Caco-2 (cell line): Measurements from ENCODE around the gene TLE6. TPM values are rescaled to one million over a fixed set of nuclear protein-coding genes. Genes with fewer than 3 reads are reported as not detected.

Source experiments
- BruUV-seq: library from RNA; stranded (reverse); fragments of 400-500 nt; replicated peaks from 2 replicates; lab custom pipeline; 2021; lab: Mats Ljungman, UMichigan
- CTCF ChIA-PET: fragments of 300-600 bp; sonication (Branson Sonifier 250); formaldehyde crosslinking; loops from one replicate; lab custom pipeline; 2022; ENCODE audit warnings: antibody characterized with exemption; lab: Charles Lee
- POLR2A ChIA-PET: fragments of 300-600 bp; sonication (Branson Sonifier 250); formaldehyde crosslinking; loops from one replicate; lab custom pipeline; 2022; ENCODE audit warnings: antibody characterized with exemption; lab: Charles Lee
- DNase-seq, 2 experiments: peaks; one replicate each; pipeline versions ENCODE4 v3.0.0 to v3.0.0-alpha.2; 2020 to 2022
- H3K27me3 ChIP-seq: replicated peaks from 2 replicates; pipeline ENCODE4 v1.6.0; 2011; ENCODE audit warnings: low read length; ENCODE audit not compliant: control insufficient read depth, insufficient read depth
- H3K36me3 ChIP-seq: 2 replicates; pipeline ENCODE4 v1.5.1; 2011; ENCODE audit warnings: low read length; ENCODE audit not compliant: control insufficient read depth, insufficient read depth
- H3K4me1 ChIP-seq: fragments of 250-450 bp; sonication (Bioruptor Pico); 2 replicates; pipeline ENCODE4 v1.5.1; 2020; ENCODE audit warnings: mild to moderate bottlenecking
- H3K4me3 ChIP-seq: 2 replicates; pipeline ENCODE4 v1.5.1; 2011; ENCODE audit warnings: low read depth, mild to moderate bottlenecking, control low read depth, low read length
- H3K9me3 ChIP-seq: fragments of 250-450 bp; sonication (Bioruptor Pico); 2 replicates; pipeline ENCODE4 v1.5.1; 2020; ENCODE audit warnings: mild to moderate bottlenecking, moderate library complexity
- H3K27ac Mint-ChIP-seq: one replicate; pipeline ENCODE4 v1.8.0; 2022; ENCODE audit warnings: mixed read lengths; ENCODE audit not compliant: unreplicated experiment
- H3K27me3 Mint-ChIP-seq: one replicate; pipeline ENCODE4 v1.8.0; 2022; ENCODE audit warnings: mixed read lengths; ENCODE audit not compliant: insufficient read depth, unreplicated experiment
- H3K36me3 Mint-ChIP-seq: one replicate; pipeline ENCODE4 v1.8.0; 2022; ENCODE audit warnings: mild to moderate bottlenecking, mixed read lengths; ENCODE audit not compliant: insufficient read depth, unreplicated experiment
- H3K4me1 Mint-ChIP-seq: one replicate; pipeline ENCODE4 v1.8.0; 2022; ENCODE audit warnings: low read depth, mixed read lengths; ENCODE audit not compliant: unreplicated experiment
- H3K4me3 Mint-ChIP-seq: one replicate; pipeline ENCODE4 v1.8.0; 2022; ENCODE audit warnings: mild to moderate bottlenecking, moderate library complexity, mixed read lengths; ENCODE audit not compliant: unreplicated experiment
- H3K9me3 Mint-ChIP-seq: one replicate; pipeline ENCODE4 v1.8.0; 2022; ENCODE audit warnings: mixed read lengths; ENCODE audit not compliant: unreplicated experiment
- CTCF ChIP-seq, 2 experiments: fragments of 200-600 bp in 1 of 2; IDR thresholded peaks; 1 replicate in 1 of 2; 2 replicates in 1 of 2; pipeline versions ENCODE4 v1.5.1 to v1.8.0; 2011 to 2022; ENCODE audit warnings: antibody characterized with exemption in 1 of 2, control low read depth in 1 of 2, inconsistent platforms in 1 of 2, low read depth in 1 of 2, low read length in 1 of 2, mild to moderate bottlenecking in 1 of 2, moderate library complexity in 1 of 2; ENCODE audit not compliant: insufficient read depth in 1 of 2, severe bottlenecking in 1 of 2, unreplicated experiment in 1 of 2
- intact Hi-C: fragments of 100-400 bp; cut with micrococcal nuclease; formaldehyde crosslinking; loops from one replicate; pipeline ENCODE4 v1.10.0; 2022; ENCODE audit not compliant: unreplicated experiment
- total RNA-seq: library from RNA; stranded (reverse); gene quantifications from 2 replicates; pipeline ENCODE4 v1.2.3, GENCODE V29; 2022

TLE6 gene
- total RNA-seq, 1 experiment from 2014 or later, result 1.4 TPM

- H3K27me3 Mint-ChIP-seq, result no peaks in the 10 kb centered on the region
- CTCF ChIA-PET, result no interaction called here
- no peak overlapping the region for H3K4me3 ChIP-seq
Observed at GRCh38 chr19:3015126-3016057, 38.0 kb downstream of the TLE6 start.

GRCh38 chr19:3017923-3018322, 40.6 kb downstream of the TLE6 start:
- Mint-ChIP-seq H3K4me3 (no peak overlapping the region), H3K27me3 (no peaks in the 10 kb centered on the region), H3K9me3 (no peaks in the 10 kb centered on the region), H3K4me1 (peaks cover 6% of the 10 kb centered on the region), H3K36me3 (no peaks in the 10 kb centered on the region), H3K27ac (no peak overlapping the region)
- Histone ChIP-seq H3K27me3 (no peaks in the 10 kb centered on the region), H3K4me1 (no peaks in the 10 kb centered on the region), H3K36me3 (no peaks in the 10 kb centered on the region), H3K9me3 (no peaks in the 10 kb centered on the region), H3K4me3 (no peak overlapping the region)
- no peak for DNase-seq
- ChIA-PET CTCF (no interaction called here), POLR2A (no interaction called here)
- no peak for TF ChIP-seq CTCF (IDR thresholded peaks at IDR 0.05; ENCODE audit: insufficient read depth in 1 of 2, low read depth in 1 of 2, low read length in 1 of 2, severe bottlenecking in 1 of 2, unreplicated experiment in 1 of 2)
- intact Hi-C loops, result no loop called here
- BruUV-seq, result no TSS peak

More at GRCh38 chr19:3015126-3016057, 38.0 kb downstream of the TLE6 start:
- no peaks in the 10 kb centered on the region for H3K9me3 Mint-ChIP-seq
- peaks cover 1% of the 10 kb centered on the region; the same call in 1 of the 2 replicates for H3K36me3 ChIP-seq
- no peak overlapping the region for H3K4me3 Mint-ChIP-seq
- no peaks in the 10 kb centered on the region for H3K36me3 Mint-ChIP-seq
- BruUV-seq, result no TSS peak
- no peaks in the 10 kb centered on the region for H3K4me1 Mint-ChIP-seq
- H3K27me3 ChIP-seq, result no peaks in the 10 kb centered on the region
- no peaks in the 10 kb centered on the region for H3K9me3 ChIP-seq
- H3K4me1 ChIP-seq, result no peaks in the 10 kb centered on the region
- no peak overlapping the region for H3K27ac Mint-ChIP-seq
- no peak for DNase-seq
- TF ChIP-seq CTCF (IDR thresholded peaks at IDR 0.05; ENCODE audit: insufficient read depth in 1 of 2, low read depth in 1 of 2, low read length in 1 of 2, severe bottlenecking in 1 of 2, unreplicated experiment in 1 of 2), result no peak
- intact Hi-C loops, result no loop called here
- POLR2A ChIA-PET, result interaction anchor here (0.6 kb wide), 2 partner anchors 65 kb away, joined by 3 to 4 read pairs; no protein-coding TSS in a partner anchor

GRCh38 chr19:3019211-3019854, 42.0 kb downstream of the TLE6 start:
- no peak overlapping the region for H3K4me3 Mint-ChIP-seq
- TF ChIP-seq CTCF (IDR thresholded peaks at IDR 0.05; ENCODE audit: insufficient read depth in 1 of 2, low read depth in 1 of 2, low read length in 1 of 2, severe bottlenecking in 1 of 2, unreplicated experiment in 1 of 2), result no peak
- H3K4me1 Mint-ChIP-seq, result peaks cover 12% of the 10 kb centered on the region
- H3K4me3 ChIP-seq, result no peak overlapping the region
- H3K36me3 ChIP-seq, result no peaks in the 10 kb centered on the region
- H3K4me1 ChIP-seq, result no peaks in the 10 kb centered on the region; the same call in 1 of the 2 replicates
- DNase-seq, result no peak
- H3K27ac Mint-ChIP-seq, result no peak overlapping the region
- H3K27me3 Mint-ChIP-seq, result no peaks in the 10 kb centered on the region
- no peaks in the 10 kb centered on the region for H3K9me3 Mint-ChIP-seq
- intact Hi-C loops, result no loop called here
- BruUV-seq, result no TSS peak
- H3K36me3 Mint-ChIP-seq, result no peaks in the 10 kb centered on the region
- no peaks in the 10 kb centered on the region for H3K27me3 ChIP-seq
- ChIA-PET POLR2A (no interaction called here), CTCF (no interaction called here)
- no peaks in the 10 kb centered on the region for H3K9me3 ChIP-seq
